NK-92 (cell line): ENCODE results near the gene LZTR1.

Experiments used
- DNase-seq: peaks from one replicate; lab custom pipeline; 2025; ENCODE audit not compliant: unreplicated experiment; lab: John Stamatoyannopoulos, UW

Gene LZTR1

GRCh38 chr22:20949698-20950183 lies 32.4 kb upstream of the LZTR1 start:
- DNase-seq, result no peak

- no peak for DNase-seq
Observed at GRCh38 chr22:20951151-20951931, 30.8 kb upstream of the LZTR1 start.

- no peak for DNase-seq
Observed at GRCh38 chr22:20951932-20952380, 30.1 kb upstream of the LZTR1 start.

- DNase-seq, result no peak
Observed at GRCh38 chr22:20952544-20953341, 29.4 kb upstream of the LZTR1 start.

- no peak for DNase-seq
Observed at GRCh38 chr22:20953342-20953608, 28.8 kb upstream of the LZTR1 start.

GRCh38 chr22:20953668-20954500 lies 28.2 kb upstream of the LZTR1 start:
- no peak for DNase-seq

- DNase-seq, result no peak
Observed at GRCh38 chr22:20955548-20955947, 26.5 kb upstream of the LZTR1 start.

- no peak for DNase-seq
Observed at GRCh38 chr22:20956258-20957101, 25.6 kb upstream of the LZTR1 start.

- DNase-seq, result no peak
Observed at GRCh38 chr22:20957102-20957682, 24.9 kb upstream of the LZTR1 start.

- no peak for DNase-seq
Observed at GRCh38 chr22:20957683-20958431, 24.2 kb upstream of the LZTR1 start.

GRCh38 chr22:20959578-20960461 lies 22.3 kb upstream of the LZTR1 start:
- DNase-seq, result no peak

- no peak for DNase-seq
Observed at GRCh38 chr22:20960609-20961008, 21.5 kb upstream of the LZTR1 start.

- DNase-seq, result no peak
Observed at GRCh38 chr22:20962491-20962945, 19.6 kb upstream of the LZTR1 start.

GRCh38 chr22:20963201-20964052 lies 18.7 kb upstream of the LZTR1 start:
- no peak for DNase-seq

- DNase-seq, result no peak
Observed at GRCh38 chr22:20964090-20964798, 17.9 kb upstream of the LZTR1 start.

- no peak for DNase-seq
Observed at GRCh38 chr22:20964799-20965103, 17.3 kb upstream of the LZTR1 start.
